H1 (cell line): ENCODE results near the gene NUDT6. TPM values are rescaled to one million over a fixed set of nuclear protein-coding genes. Genes with fewer than 3 reads are reported as not detected.

ENCODE experiments used
- CTCF ChIA-PET: fragments of 300-600 bp; sonication (Branson Sonifier 250); formaldehyde crosslinking; loops from one replicate; lab custom pipeline; 2021; ENCODE audit not compliant: partially characterized antibody; lab: Charles Lee
- POLR2A ChIA-PET: fragments of 300-600 bp; sonication (Branson Sonifier 250); formaldehyde crosslinking; loops from one replicate; lab custom pipeline; 2021; ENCODE audit warnings: inconsistent platforms; ENCODE audit not compliant: partially characterized antibody; lab: Charles Lee
- DNase-seq, 2 experiments: peaks; one replicate each; pipeline versions ENCODE4 v3.0.0 to v3.0.0-alpha.2; 2010 to 2022; ENCODE audit warnings: low spot score in 2 of 2, low read depth in 1 of 2, mixed read lengths in 1 of 2
- FAIRE-seq: peaks from 2 replicates; lab custom pipeline; 2011; peaks lifted over from hg19 to GRCh38; lab: Jason Lieb, UNC
- H2AFZ ChIP-seq: 2 replicates; pipeline ENCODE4 v1.8.1; 2012; ENCODE audit warnings: low read length, inconsistent platforms
- H2AK5ac ChIP-seq: 2 replicates; pipeline ENCODE4 v1.6.1; 2013; ENCODE audit warnings: low read depth, low read length
- H2BK120ac ChIP-seq: replicated peaks from 2 replicates; pipeline ENCODE3; 2013; ENCODE audit warnings: low read depth, low read length, inconsistent platforms
- H2BK12ac ChIP-seq: 2 replicates; pipeline ENCODE4 v1.6.1; 2013; ENCODE audit warnings: low read depth, low read length
- H2BK15ac ChIP-seq: 2 replicates; pipeline ENCODE4 v1.6.1; 2013; ENCODE audit warnings: low read length
- H2BK20ac ChIP-seq: 2 replicates; pipeline ENCODE4 v1.6.1; 2013; ENCODE audit warnings: low read length
- H2BK5ac ChIP-seq: 2 replicates; pipeline ENCODE4 v1.6.1; 2013; ENCODE audit warnings: low read depth, low read length
- H3K14ac ChIP-seq: 2 replicates; pipeline ENCODE4 v1.6.1; 2013; ENCODE audit warnings: inconsistent platforms; ENCODE audit not compliant: insufficient read length
- H3K18ac ChIP-seq: 2 replicates; pipeline ENCODE4 v1.6.1; 2013; ENCODE audit warnings: low read length; ENCODE audit errors: extremely low read depth
- H3K23ac ChIP-seq: 2 replicates; pipeline ENCODE4 v1.6.1; 2013; ENCODE audit warnings: inconsistent platforms; ENCODE audit not compliant: insufficient read length
- H3K23me2 ChIP-seq: 2 replicates; pipeline ENCODE4 v1.6.1; 2013; ENCODE audit warnings: low read depth, low read length
- H3K27ac ChIP-seq: 2 replicates; pipeline ENCODE4 v1.6.1; 2011; ENCODE audit warnings: low read depth, low read length, inconsistent platforms
- H3K27me3 ChIP-seq, 4 experiments: replicated peaks in 1 of 4; 1 replicate in 1 of 4; 2 replicates in 3 of 4; pipeline versions ENCODE4 v1.6.1 to v1.8.1; 2011 to 2013; ENCODE audit warnings: low read length in 3 of 4, mild to moderate bottlenecking in 3 of 4, inconsistent platforms in 2 of 4, mixed read lengths in 2 of 4, moderate library complexity in 1 of 4; ENCODE audit not compliant: control insufficient read depth in 3 of 4, insufficient read depth in 3 of 4; ENCODE audit errors: extremely low read depth in 1 of 4
- H3K36me3 ChIP-seq, 4 experiments: 2 replicates each; pipeline versions ENCODE4 v1.6.1 to v1.8.1; 2011 to 2013; ENCODE audit warnings: mild to moderate bottlenecking in 4 of 4, low read length in 3 of 4, moderate library complexity in 2 of 4, control low read depth in 1 of 4, inconsistent platforms in 1 of 4; ENCODE audit not compliant: insufficient read depth in 4 of 4, control insufficient read depth in 2 of 4
- H3K4ac ChIP-seq: replicated peaks from 2 replicates; pipeline ENCODE3; 2013; ENCODE audit warnings: low read length, low read depth, mixed read lengths, inconsistent platforms; ENCODE audit not compliant: insufficient read length
- H3K4me1 ChIP-seq, 4 experiments: replicated peaks in 1 of 4; 1 replicate in 1 of 4; 2 replicates in 3 of 4; pipeline versions ENCODE4 v1.6.1 to v1.8.1; 2011 to 2013; ENCODE audit warnings: low read length in 3 of 4, inconsistent platforms in 2 of 4, mixed read lengths in 1 of 4; ENCODE audit not compliant: insufficient read depth in 4 of 4, control insufficient read depth in 3 of 4
- H3K4me2 ChIP-seq, 2 experiments: 2 replicates each; pipeline versions ENCODE4 v1.6.1 to v1.8.1; 2011 to 2013; ENCODE audit warnings: low read depth in 2 of 2, low read length in 2 of 2, control low read depth in 1 of 2, inconsistent platforms in 1 of 2, mild to moderate bottlenecking in 1 of 2; ENCODE audit not compliant: insufficient read depth in 1 of 2
- H3K4me3 ChIP-seq, 4 experiments: fragments of 200-600, 300-600 bp in 1 of 4; sonication (generic), shearing (Covaris generic), sonication (Bioruptor Twin) in 1 of 4; 2 replicates each; pipeline versions ENCODE4 v1.5.1 to v1.8.1; 2011 to 2016; ENCODE audit warnings: low read length in 4 of 4, low read depth in 3 of 4, control low read depth in 2 of 4, inconsistent platforms in 2 of 4, mild to moderate bottlenecking in 2 of 4, mixed read lengths in 1 of 4, moderate library complexity in 1 of 4; ENCODE audit not compliant: insufficient read depth in 2 of 4; ENCODE audit errors: extremely low read depth in 1 of 4
- H3K56ac ChIP-seq: replicated peaks from 2 replicates; pipeline ENCODE3; 2013; ENCODE audit warnings: low read depth, mild to moderate bottlenecking, mixed read lengths, low read length, inconsistent platforms; ENCODE audit not compliant: insufficient read length
- H3K79me1 ChIP-seq: 2 replicates; pipeline ENCODE4 v1.6.1; 2013; ENCODE audit warnings: low read depth, low read length, control low read depth
- H3K79me2 ChIP-seq, 2 experiments: 2 replicates each; pipeline versions ENCODE4 v1.6.1 to v1.8.1; 2012 to 2013; ENCODE audit warnings: low read length in 2 of 2, mild to moderate bottlenecking in 2 of 2, inconsistent platforms in 1 of 2; ENCODE audit not compliant: insufficient read depth in 2 of 2, control insufficient read depth in 1 of 2
- H3K9ac ChIP-seq, 4 experiments: replicated peaks in 1 of 4; 1 replicate in 1 of 4; 2 replicates in 3 of 4; pipeline versions ENCODE4 v1.6.1 to v1.8.1; 2011 to 2013; ENCODE audit warnings: low read depth in 3 of 4, low read length in 3 of 4, control low read depth in 2 of 4, mild to moderate bottlenecking in 2 of 4, moderate library complexity in 2 of 4, inconsistent platforms in 1 of 4; ENCODE audit errors: extremely low read depth in 1 of 4
- H3K9me3 ChIP-seq, 2 experiments: 2 replicates each; pipeline versions ENCODE4 v1.6.1 to v1.8.1; 2012 to 2013; ENCODE audit warnings: mild to moderate bottlenecking in 2 of 2, moderate library complexity in 2 of 2, control low read depth in 1 of 2, inconsistent platforms in 1 of 2, low read depth in 1 of 2, low read length in 1 of 2, mixed read lengths in 1 of 2; ENCODE audit not compliant: insufficient read depth in 2 of 2
- H4K20me1 ChIP-seq, 2 experiments: replicated peaks in 1 of 2; 2 replicates each; pipeline versions ENCODE3 to v1.8.1; 2011 to 2013; ENCODE audit warnings: inconsistent platforms in 2 of 2, low read length in 2 of 2, mild to moderate bottlenecking in 1 of 2; ENCODE audit not compliant: insufficient read depth in 2 of 2, control insufficient read depth in 1 of 2
- H4K5ac ChIP-seq: 2 replicates; pipeline ENCODE4 v1.6.1; 2013; ENCODE audit warnings: low read length, low read depth, mixed read lengths, inconsistent platforms; ENCODE audit not compliant: insufficient read length
- H4K8ac ChIP-seq: 2 replicates; pipeline ENCODE4 v1.8.0; 2013; ENCODE audit warnings: mild to moderate bottlenecking, moderate library complexity, low read length, inconsistent platforms; ENCODE audit not compliant: insufficient read depth; ENCODE audit errors: extremely low read depth
- H4K91ac ChIP-seq: replicated peaks from 2 replicates; pipeline ENCODE3; 2013; ENCODE audit warnings: low read length, mixed read lengths, inconsistent platforms; ENCODE audit not compliant: insufficient read length
- JUN ChIP-seq: IDR thresholded peaks from 2 replicates; pipeline ENCODE4 v1.6.1; 2011; ENCODE audit warnings: low read depth, mild to moderate bottlenecking, improper control_type of control experiment, low read length
- NANOG ChIP-seq: IDR thresholded peaks from 2 replicates; pipeline ENCODE4 v1.6.1; 2011; ENCODE audit warnings: low read length, low read depth, mild to moderate bottlenecking, inconsistent platforms; ENCODE audit not compliant: insufficient read depth, poor library complexity, severe bottlenecking
- SP4 ChIP-seq: IDR thresholded peaks from 2 replicates; pipeline ENCODE4 v1.6.1; 2012; ENCODE audit warnings: low read length, inconsistent platforms
- TEAD4 ChIP-seq: IDR thresholded peaks from 2 replicates; pipeline ENCODE4 v1.6.1; 2012; ENCODE audit warnings: low read depth, low read length, inconsistent platforms, mixed read lengths
- WGBS, 2 experiments: shearing (Covaris generic) in 1 of 2; methylation state at CpG; one replicate each; pipeline versions ENCODE4 v1.1.6 to v1.1.7; 2013 to 2015; ENCODE audit warnings: low lambda C conversion rate in 2 of 2, mixed read lengths in 2 of 2, inconsistent platforms in 1 of 2, low coverage in 1 of 2, missing lambda C conversion rate in 1 of 2; ENCODE audit not compliant: insufficient replicate concordance in 2 of 2, insufficient coverage in 1 of 2, insufficient read length in 1 of 2; ENCODE audit errors: extremely low coverage in 1 of 2, missing lambda C conversion rate in 1 of 2; 5-methylcytosine and 5-hydroxymethylcytosine counted together
- polyA plus RNA-seq, 7 experiments: library from polyadenylated mRNA; depleted of rRNA in 3 of 7; stranded (reverse) in 5 of 7; unstranded in 2 of 7; fragments of >200 nt in 5 of 7; fragments of 200-250 nt in 2 of 7; gene quantifications; 1 replicate in 5 of 7; 2 replicates in 1 of 7; 4 replicates in 1 of 7; pipeline versions ENCODE4 v1.2.1 to v1.2.3, GENCODE V29; 2011 to 2013; ENCODE audit warnings: missing spikeins in 2 of 7, mixed read lengths in 2 of 7
- total RNA-seq: library from RNA; stranded (reverse); fragmentation: NEBNext Ultra II Directional; extraction: Animal tissue kit (Norgen Biotek cat#: 25700); gene quantifications from 2 replicates; pipeline ENCODE4 v1.2.1, GENCODE V29; 2021

The NUDT6 gene
- total and polyA plus RNA-seq, 2 of the 8 experiments (the other 6 are each of a cell fraction or from before 2014, with no cell fraction given): 5.0 to 12.4 TPM

GRCh38 chr4:122895336-122895995, 26.9 kb downstream of the NUDT6 start:
- H3K4me2 ChIP-seq: no peak overlapping the region
- H4K91ac ChIP-seq: no peak overlapping the region
- TF ChIP-seq SP4 (no peak), NANOG (no peak), JUN (no peak), TEAD4 (no peak)
- CTCF ChIA-PET: interaction anchor here (0.6 to 1.6 kb wide), 7 partner anchors 15 to 174 kb away, joined by 3 to 5 read pairs (median 3); no protein-coding TSS in a partner anchor
- no peak overlapping the region for H3K27ac ChIP-seq
- no peaks in the 10 kb centered on the region for H3K4me1 ChIP-seq
- H3K9ac ChIP-seq: no peak overlapping the region
- H3K27me3 ChIP-seq: peaks cover 0 to 2% (median 0%) of the 10 kb centered on the region in 4 experiments; a peak in 1 of 7 replicates
- H2BK12ac ChIP-seq: no peak overlapping the region
- H2BK20ac ChIP-seq: no peak overlapping the region
- H3K79me2 ChIP-seq: peaks cover 0 to 15% of the 10 kb centered on the region in 2 experiments; a peak in 2 of 4 replicates
- no peak overlapping the region for H3K4ac ChIP-seq
- no peak overlapping the region for H2BK15ac ChIP-seq
- POLR2A ChIA-PET: interaction anchor here (0.7 to 1.6 kb wide), 5 partner anchors 15 to 163 kb away, joined by 3 read pairs; partner anchors contain the start of gene BBS12
- H2AK5ac ChIP-seq: no peak overlapping the region
- H3K18ac ChIP-seq: no peak overlapping the region
- no peak overlapping the region for H3K56ac ChIP-seq
- H4K20me1 ChIP-seq: peaks cover 3 to 5% of the 10 kb centered on the region in 2 experiments
- no peak for FAIRE-seq
- no peak overlapping the region for H3K14ac ChIP-seq
- H3K4me3 ChIP-seq: no peak overlapping the region
- WGBS, 2 experiments: 89% methylated on average over 1 of the region's 1 CpG; no CpG with 5 or more reads in 1 of the 2 experiments
- no peak overlapping the region for H2AFZ ChIP-seq
- no peak overlapping the region for H4K8ac ChIP-seq
- no peak overlapping the region for H4K5ac ChIP-seq
- no peak overlapping the region for H2BK5ac ChIP-seq
- H3K36me3 ChIP-seq: peaks cover 0 to 72% (median 20%) of the 10 kb centered on the region in 4 experiments; a peak in 6 of 8 replicates
- no peak overlapping the region for H3K23ac ChIP-seq
- no peak for DNase-seq
- H2BK120ac ChIP-seq: no peak overlapping the region
- H3K9me3 ChIP-seq: no peaks in the 10 kb centered on the region
- no peaks in the 10 kb centered on the region for H3K23me2 ChIP-seq
- H3K79me1 ChIP-seq: peaks cover 2% of the 10 kb centered on the region; the same call in 1 of the 2 replicates
